GM18861 (cell line): ENCODE data around the gene SEMA4A.

ENCODE experiments used
- ATAC-seq: cut with Tn5 transposase; IDR thresholded peaks from one replicate; pipeline ENCODE4 v1.9.1; 2021; ENCODE audit not compliant: unreplicated experiment

Gene SEMA4A

GRCh38 chr1:156134716-156135435 is 18.5 kb upstream of the SEMA4A start:
- ATAC-seq, result no peak

- no peak for ATAC-seq
These were observed 17.2 kb upstream of the SEMA4A start for GRCh38 chr1:156135930-156136871.

- ATAC-seq, result no peak
These were observed 16.4 kb upstream of the SEMA4A start for GRCh38 chr1:156136970-156137483.

- ATAC-seq, result no peak
These were observed 14.9 kb upstream of the SEMA4A start for GRCh38 chr1:156138458-156138867.

GRCh38 chr1:156140879-156141707 is 12.3 kb upstream of the SEMA4A start:
- no peak for ATAC-seq

- ATAC-seq, result no peak
These were observed 9.5 kb upstream of the SEMA4A start for GRCh38 chr1:156143765-156144489.

- ATAC-seq, result no peak
These were observed 8.6 kb upstream of the SEMA4A start for GRCh38 chr1:156144742-156145141.

GRCh38 chr1:156145650-156146019 is 7.8 kb upstream of the SEMA4A start:
- ATAC-seq, result no peak

- ATAC-seq, result no peak
These were observed 7.2 kb upstream of the SEMA4A start for GRCh38 chr1:156146020-156146768.

- no peak for ATAC-seq
These were observed 6.5 kb upstream of the SEMA4A start for GRCh38 chr1:156146769-156147405.

GRCh38 chr1:156148216-156148615 is 5.2 kb upstream of the SEMA4A start:
- no peak for ATAC-seq

GRCh38 chr1:156149374-156150332 is 3.7 kb upstream of the SEMA4A start:
- ATAC-seq, result peak; percentile 36

GRCh38 chr1:156150333-156151011 is 2.9 kb upstream of the SEMA4A start:
- no peak for ATAC-seq

- no peak for ATAC-seq
These were observed 2.2 kb upstream of the SEMA4A start for GRCh38 chr1:156151093-156151688.

- no peak for ATAC-seq
These were observed 757 bp upstream of the SEMA4A start for GRCh38 chr1:156152628-156153027.

- ATAC-seq, result peak; percentile 42
These were observed 948 bp downstream of the SEMA4A start for GRCh38 chr1:156154317-156154749.
